ENCODE measurements around the gene RTL10.

GRCh38 chr22:19823902-19824211 is 30.8 kb downstream of the RTL10 start:
- TF ChIP-seq REST (IDR thresholded peaks at IDR 0.05; ENCODE audit: insufficient read depth in 1 of 2, low read depth in 2 of 2, low read length in 2 of 2): no peak
- TF ChIP-seq POLR2AphosphoS5 (IDR thresholded peaks at IDR 0.05; ENCODE audit: low read depth, low read length): no peak
- TF ChIP-seq TAF1 (IDR thresholded peaks at IDR 0.05; ENCODE audit: borderline replicate concordance, insufficient read depth, low read length): no peak
- no peak for TF ChIP-seq SIN3A (IDR thresholded peaks at IDR 0.05; ENCODE audit: borderline replicate concordance, insufficient read depth, low read length)
- TF ChIP-seq FOXP2 (optimal IDR thresholded peaks at IDR 0.05; ENCODE audit: borderline replicate concordance, extremely low read depth, extremely low read length, insufficient read depth): no peak
